ENCODE measurements around the gene TMEM72. TPM values are rescaled to one million over a fixed set of nuclear protein-coding genes. Genes with fewer than 3 reads are reported as not detected.

The TMEM72 gene
- total RNA-seq, 1 experiment from 2014 or later, result not detected

- no TSS peak for BruUV-seq (replicated peaks)
- ChIA-PET CTCF (no interaction called here), POLR2A (no interaction called here)
These were observed 28.9 kb upstream of the TMEM72 start for GRCh38 chr10:44882166-44882720.

DNA sequence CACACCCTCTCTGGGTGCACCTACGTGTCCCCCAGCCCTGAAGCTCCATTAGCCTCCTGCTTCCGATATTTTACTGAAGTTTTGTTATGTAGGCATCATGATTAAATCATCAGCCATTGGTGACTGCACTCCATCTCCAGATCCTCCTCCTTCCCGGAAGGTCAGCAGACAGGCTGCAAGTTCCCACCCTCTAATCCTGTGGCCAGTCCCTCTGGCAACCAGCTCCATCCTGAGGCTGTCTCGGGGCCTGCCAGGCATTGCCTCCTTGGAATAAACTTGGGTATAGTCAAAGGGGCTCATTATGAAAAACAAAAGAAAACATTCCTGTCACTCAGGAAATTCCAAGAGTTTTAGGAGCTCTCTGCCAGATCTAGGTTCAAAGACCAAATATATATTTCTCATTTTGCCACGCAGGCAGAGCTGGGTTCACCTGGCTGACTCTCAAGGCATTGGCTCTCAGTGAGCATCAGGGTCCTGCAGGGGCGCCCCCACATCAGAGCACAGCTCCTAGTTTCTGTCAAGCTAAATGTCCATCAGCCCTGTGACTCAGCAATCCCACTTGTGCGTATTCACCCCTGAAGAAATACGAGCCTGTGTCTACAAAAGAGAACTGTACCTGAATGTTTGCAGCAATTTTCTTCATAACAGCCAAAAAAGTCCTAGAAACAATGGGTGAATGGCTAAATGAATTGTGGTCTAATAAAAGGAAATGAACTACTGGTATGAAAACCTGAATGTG is 27.4 kb upstream of the TMEM72 start:
- no TSS peak for BruUV-seq (replicated peaks)
- no peaks in the 10 kb centered on the region for H3K36me3 ChIP-seq (ENCODE audit: control insufficient read depth, insufficient read depth, low read length)
- DNase-seq (ENCODE audit: low read depth, low spot score) (no peak), ATAC-seq (no peak)
- H3K4me1 ChIP-seq (ENCODE audit: control insufficient read depth, insufficient read depth, low read length), result peaks cover 6% of the 10 kb centered on the region
- intact Hi-C loops (cut with micrococcal nuclease; ENCODE audit: unreplicated experiment), result no loop called here
- POLR2A ChIA-PET, result interaction anchor here (0.6 kb wide), 1 partner anchor 342 kb away, joined by 3 read pairs; no protein-coding TSS in a partner anchor
- in situ Hi-C loops (cut with HindIII; ENCODE audit: low pct_unique_long_range_greater_than_20kb, low sequenced_read_pairs), result no loop called here
- H3K9me3 ChIP-seq (ENCODE audit: control insufficient read depth, insufficient read depth, low read depth, low read length), result no peaks in the 10 kb centered on the region
- H3K27ac ChIP-seq (ENCODE audit: low read length), result no peak overlapping the region
- TF ChIP-seq POLR2AphosphoS5 (IDR thresholded peaks at IDR 0.05; ENCODE audit: low read depth, low read length) (no peak), SIN3A (IDR thresholded peaks at IDR 0.05; ENCODE audit: borderline replicate concordance, insufficient read depth, low read depth, low read length) (no peak), REST (IDR thresholded peaks at IDR 0.05; ENCODE audit: insufficient read depth in 1 of 2, low read depth in 2 of 2, low read length in 1 of 2) (no peak), TCF7L2 (IDR thresholded peaks at IDR 0.05; ENCODE audit: low read depth, low read length) (no peak)
- TF ChIP-seq, protein P1, sequence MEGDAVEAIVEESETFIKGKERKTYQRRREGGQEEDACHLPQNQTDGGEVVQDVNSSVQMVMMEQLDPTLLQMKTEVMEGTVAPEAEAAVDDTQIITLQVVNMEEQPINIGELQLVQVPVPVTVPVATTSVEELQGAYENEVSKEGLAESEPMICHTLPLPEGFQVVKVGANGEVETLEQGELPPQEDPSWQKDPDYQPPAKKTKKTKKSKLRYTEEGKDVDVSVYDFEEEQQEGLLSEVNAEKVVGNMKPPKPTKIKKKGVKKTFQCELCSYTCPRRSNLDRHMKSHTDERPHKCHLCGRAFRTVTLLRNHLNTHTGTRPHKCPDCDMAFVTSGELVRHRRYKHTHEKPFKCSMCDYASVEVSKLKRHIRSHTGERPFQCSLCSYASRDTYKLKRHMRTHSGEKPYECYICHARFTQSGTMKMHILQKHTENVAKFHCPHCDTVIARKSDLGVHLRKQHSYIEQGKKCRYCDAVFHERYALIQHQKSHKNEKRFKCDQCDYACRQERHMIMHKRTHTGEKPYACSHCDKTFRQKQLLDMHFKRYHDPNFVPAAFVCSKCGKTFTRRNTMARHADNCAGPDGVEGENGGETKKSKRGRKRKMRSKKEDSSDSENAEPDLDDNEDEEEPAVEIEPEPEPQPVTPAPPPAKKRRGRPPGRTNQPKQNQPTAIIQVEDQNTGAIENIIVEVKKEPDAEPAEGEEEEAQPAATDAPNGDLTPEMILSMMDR (IDR thresholded peaks at IDR 0.05), result no peak
- H3K4me3 ChIP-seq (ENCODE audit: low read depth in 2 of 2, low read length in 2 of 2), result no peak overlapping the region
- CTCF ChIA-PET, result interaction anchor here (0.6 kb wide), 1 partner anchor 866 kb away, joined by 3 read pairs; no protein-coding TSS in a partner anchor
- H3K27me3 ChIP-seq (ENCODE audit: control insufficient read depth, insufficient read depth, low read length), result peaks cover 6% of the 10 kb centered on the region

More at GRCh38 chr10:44882166-44882720, 28.9 kb upstream of the TMEM72 start:
- no peak for TF ChIP-seq SIN3A (IDR thresholded peaks at IDR 0.05; ENCODE audit: borderline replicate concordance, insufficient read depth, low read depth, low read length)
- TF ChIP-seq TCF7L2 (IDR thresholded peaks at IDR 0.05; ENCODE audit: low read depth, low read length), result no peak
- DNase-seq (ENCODE audit: low read depth, low spot score), result no peak
- H3K36me3 ChIP-seq (ENCODE audit: control insufficient read depth, insufficient read depth, low read length), result no peaks in the 10 kb centered on the region
- no peaks in the 10 kb centered on the region for H3K9me3 ChIP-seq (ENCODE audit: control insufficient read depth, insufficient read depth, low read depth, low read length)
- H3K4me1 ChIP-seq (ENCODE audit: control insufficient read depth, insufficient read depth, low read length), result peaks cover 9% of the 10 kb centered on the region
- in situ Hi-C loops (cut with HindIII; ENCODE audit: low pct_unique_long_range_greater_than_20kb, low sequenced_read_pairs), result no loop called here
- intact Hi-C loops (cut with micrococcal nuclease; ENCODE audit: unreplicated experiment), result no loop called here
- H3K27me3 ChIP-seq (ENCODE audit: control insufficient read depth, insufficient read depth, low read length), result peaks cover 6% of the 10 kb centered on the region
- no peak overlapping the region for H3K4me3 ChIP-seq (ENCODE audit: low read depth in 2 of 2, low read length in 2 of 2)
- no peak for ATAC-seq
- H3K27ac ChIP-seq (ENCODE audit: low read length), result no peak overlapping the region

DNA sequence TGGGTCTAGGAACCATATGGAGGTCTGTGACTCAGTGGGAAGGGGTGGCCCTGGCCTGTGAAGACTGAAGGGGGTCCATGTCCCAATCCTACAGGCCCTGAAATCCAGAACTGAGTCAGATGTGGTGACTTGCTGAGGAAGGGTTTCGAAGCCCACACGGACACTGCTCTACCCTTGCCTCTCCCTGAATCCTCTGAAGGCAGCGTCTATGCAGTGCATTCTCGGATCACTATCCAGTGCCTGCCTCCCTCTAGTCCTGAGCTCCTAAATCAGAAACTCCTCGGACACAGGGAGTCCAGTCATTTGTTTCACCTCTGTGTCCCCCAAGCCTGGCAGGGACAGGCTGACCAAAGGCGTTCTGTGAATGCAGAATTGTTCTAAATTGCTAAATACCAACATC is 25.4 kb upstream of the TMEM72 start:
- no peaks in the 10 kb centered on the region for H3K4me1 ChIP-seq (ENCODE audit: control insufficient read depth, insufficient read depth, low read length)
- BruUV-seq (replicated peaks), result no TSS peak
- TF ChIP-seq TCF7L2 (IDR thresholded peaks at IDR 0.05; ENCODE audit: low read depth, low read length) (no peak), SIN3A (IDR thresholded peaks at IDR 0.05; ENCODE audit: borderline replicate concordance, insufficient read depth, low read depth, low read length) (no peak), REST (IDR thresholded peaks at IDR 0.05; ENCODE audit: insufficient read depth in 1 of 2, low read depth in 2 of 2, low read length in 1 of 2) (no peak), POLR2AphosphoS5 (IDR thresholded peaks at IDR 0.05; ENCODE audit: low read depth, low read length) (no peak)
- TF ChIP-seq, protein P1 (IDR thresholded peaks at IDR 0.05), result no peak
- peaks cover 6% of the 10 kb centered on the region; the same call in 1 of the 2 replicates for H3K27me3 ChIP-seq (ENCODE audit: control insufficient read depth, insufficient read depth, low read length)
- ChIA-PET POLR2A (no interaction called here), CTCF (no interaction called here)
- DNase-seq (ENCODE audit: low read depth, low spot score) (no peak), ATAC-seq (no peak)
- intact Hi-C loops (cut with micrococcal nuclease; ENCODE audit: unreplicated experiment), result no loop called here
- H3K36me3 ChIP-seq (ENCODE audit: control insufficient read depth, insufficient read depth, low read length), result no peaks in the 10 kb centered on the region
- no peak overlapping the region for H3K4me3 ChIP-seq (ENCODE audit: low read depth in 2 of 2, low read length in 2 of 2)
- H3K9me3 ChIP-seq (ENCODE audit: control insufficient read depth, insufficient read depth, low read depth, low read length), result no peaks in the 10 kb centered on the region
- in situ Hi-C loops (cut with HindIII; ENCODE audit: low pct_unique_long_range_greater_than_20kb, low sequenced_read_pairs), result no loop called here
- H3K27ac ChIP-seq (ENCODE audit: low read length), result no peak overlapping the region
